Hematopoietic multipotent progenitor cell treated with erythropoietin and hydrocortisone succinate and interleukin-3 and kit ligand, for 6 days (in vitro differentiated cells): ENCODE results near the gene MEIOB.

Experiments used
- DNase-seq: peaks from one replicate; pipeline ENCODE4 v3.0.0-alpha.2; 2015

Gene MEIOB

GRCh38 chr16:1874854-1875253 is 2.9 kb upstream of the MEIOB start:
- no peak for DNase-seq

GRCh38 chr16:1870365-1871082 is 1.4 kb downstream of the MEIOB start:
- no peak for DNase-seq

- DNase-seq = no peak
These were observed 5.9 kb downstream of the MEIOB start for GRCh38 chr16:1865902-1866690.

- peak; percentile 75 for DNase-seq
These were observed 8.1 kb downstream of the MEIOB start for GRCh38 chr16:1863681-1864460.

- DNase-seq = no peak
These were observed 9.6 kb downstream of the MEIOB start for GRCh38 chr16:1862394-1862793.

- no peak for DNase-seq
These were observed 10.2 kb downstream of the MEIOB start for GRCh38 chr16:1861730-1862129.

- peak; percentile 72 for DNase-seq
These were observed 12.3 kb downstream of the MEIOB start for GRCh38 chr16:1859650-1860049.

- DNase-seq = no peak
These were observed 13.6 kb downstream of the MEIOB start for GRCh38 chr16:1858189-1858865.

- DNase-seq = no peak
These were observed 14.4 kb downstream of the MEIOB start for GRCh38 chr16:1857433-1858097.

GRCh38 chr16:1851793-1852192 is 20.2 kb downstream of the MEIOB start:
- DNase-seq = no peak

- DNase-seq = no peak
These were observed 21.0 kb downstream of the MEIOB start for GRCh38 chr16:1850981-1851380.

GRCh38 chr16:1846416-1846815 is 25.5 kb downstream of the MEIOB start:
- no peak for DNase-seq

GRCh38 chr16:1845985-1846384 is 26.0 kb downstream of the MEIOB start:
- DNase-seq = no peak

GRCh38 chr16:1839554-1839953 is 32.4 kb downstream of the MEIOB start:
- DNase-seq = no peak

GRCh38 chr16:1834096-1834495 is 37.9 kb downstream of the MEIOB start:
- no peak for DNase-seq

GRCh38 chr16:1832838-1833454 is 39.0 kb downstream of the MEIOB start:
- DNase-seq = peak; percentile 96

GRCh38 chr16:1831186-1832075 is 40.5 kb downstream of the MEIOB start:
- no peak for DNase-seq

- DNase-seq = no peak
These were observed 41.8 kb downstream of the MEIOB start for GRCh38 chr16:1830213-1830612.

GRCh38 chr16:1828645-1829410 is 43.1 kb downstream of the MEIOB start:
- peak; percentile 46 for DNase-seq
